Naive B cell (primary cell): ENCODE results near the gene ISCU. TPM values are rescaled to one million over a fixed set of nuclear protein-coding genes. Genes with fewer than 3 reads are reported as not detected.

Source experiments
- ATAC-seq, 2 donors: fragments of 150-1000 bp; cut with Tn5 transposase; 2 replicates each; pipeline ENCODE4 v1.10.0; 2021; ENCODE audit warnings: low read depth in 2 of 2, mild to moderate bottlenecking in 2 of 2, moderate library complexity in 2 of 2
- DNase-seq: peaks from one replicate; pipeline ENCODE4 v3.0.0; 2022
- H3K27ac Mint-ChIP-seq, 6 donors: one replicate each; pipeline ENCODE4 v1.8.0; 2020 to 2022; ENCODE audit warnings: mild to moderate bottlenecking in 6 of 6, mixed read lengths in 6 of 6, moderate library complexity in 5 of 6, inconsistent platforms in 2 of 6
- H3K27me3 Mint-ChIP-seq, 3 donors: one replicate each; pipeline ENCODE4 v1.8.0; 2021 to 2022; ENCODE audit warnings: mixed read lengths in 3 of 3, mild to moderate bottlenecking in 1 of 3
- H3K36me3 Mint-ChIP-seq, 2 donors: one replicate each; pipeline ENCODE4 v1.8.0; 2020 to 2022; ENCODE audit warnings: mixed read lengths in 2 of 2, inconsistent platforms in 1 of 2, mild to moderate bottlenecking in 1 of 2
- H3K4me1 Mint-ChIP-seq, 3 donors: one replicate each; pipeline ENCODE4 v1.8.0; 2020 to 2022; ENCODE audit warnings: mixed read lengths in 3 of 3, inconsistent platforms in 1 of 3, mild to moderate bottlenecking in 1 of 3, moderate library complexity in 1 of 3
- H3K4me3 Mint-ChIP-seq, 8 donors: one replicate each; pipeline ENCODE4 v1.8.0; 2020 to 2022; ENCODE audit warnings: mild to moderate bottlenecking in 8 of 8, mixed read lengths in 8 of 8, moderate library complexity in 8 of 8, inconsistent platforms in 2 of 8
- H3K9me3 Mint-ChIP-seq, 7 donors: one replicate each; pipeline ENCODE4 v1.8.0; 2020 to 2022; ENCODE audit warnings: mixed read lengths in 7 of 7, mild to moderate bottlenecking in 5 of 7, inconsistent platforms in 2 of 7, moderate library complexity in 1 of 7
- polyA plus RNA-seq, 6 donors: library from polyadenylated mRNA; unstranded; fragments of 300-500 nt; fragmentation: Illumina TruSeq; gene quantifications; one replicate each; pipeline ENCODE4 v1.2.3, GENCODE V29; 2021; ENCODE audit warnings: low read depth in 6 of 6

The ISCU gene
- polyA plus RNA-seq = 100 to 1,000 TPM; 316 to 418 (median 365) TPM

- Mint-ChIP-seq H3K9me3 (no peaks in the 10 kb centered on the region), H3K27me3 (no peaks in the 10 kb centered on the region), H3K36me3 (peaks cover 7 to 13% of the 10 kb centered on the region in 2 donors), H3K27ac (peak within 1 kb of the TSS; percentile 98 to 100 (median 100)), H3K4me3 (peak within 1 kb of the TSS; percentile 97 to 100 (median 100)), H3K4me1 (peaks cover 30 to 69% (median 37%) of the 10 kb centered on the region in 3 donors)
- peak; percentile 68 to 70 for ATAC-seq
- DNase-seq = peak; percentile 99
Measured at GRCh38 chr12:108562348-108563135, at the start of gene ISCU. TSS of gene ISCU (plus strand) at chr12:108562596. CDS start at chr12:108562623, 27 bp downstream.

- Mint-ChIP-seq H3K4me1 (peaks cover 30 to 33% (median 30%) of the 10 kb centered on the region in 3 donors), H3K27me3 (no peaks in the 10 kb centered on the region), H3K4me3 (peak overlapping the region; percentile 90 to 98 (median 96)), H3K27ac (peak overlapping the region; percentile 42 to 98 (median 95)), H3K36me3 (peaks cover 0 to 4% of the 10 kb centered on the region in 2 donors), H3K9me3 (no peaks in the 10 kb centered on the region)
- DNase-seq = no peak
- peak; percentile 22 to 26 for ATAC-seq
Measured at GRCh38 chr12:108514468-108514972, 47.9 kb upstream of the ISCU start.

GRCh38 chr12:108514973-108515814 lies 47.2 kb upstream of the ISCU start, which contains the start of gene FICD:
TSS of gene FICD (plus strand) at chr12:108515277. CDS start at chr12:108516973, 1,696 bp downstream.
- Mint-ChIP-seq H3K27me3 (no peaks in the 10 kb centered on the region), H3K4me1 (peaks cover 30 to 33% (median 30%) of the 10 kb centered on the region in 3 donors), H3K36me3 (peaks cover 0 to 4% of the 10 kb centered on the region in 2 donors), H3K27ac (peak within 1 kb of the TSS; percentile 92 to 98 (median 96)), H3K4me3 (peak within 1 kb of the TSS; percentile 90 to 98 (median 96)), H3K9me3 (no peaks in the 10 kb centered on the region)
- DNase-seq (peak; percentile 98), ATAC-seq (peak; percentile 91 to 92)

GRCh38 chr12:108515916-108516315 lies 46.5 kb upstream of the ISCU start:
- peaks cover 0 to 4% of the 10 kb centered on the region in 2 donors for H3K36me3 Mint-ChIP-seq
- ATAC-seq = no peak
- DNase-seq = no peak
- peak overlapping the region; percentile 27 to 94 (median 74) for H3K27ac Mint-ChIP-seq
- peak overlapping the region; percentile 90 to 98 (median 96) for H3K4me3 Mint-ChIP-seq
- H3K27me3 Mint-ChIP-seq = no peaks in the 10 kb centered on the region
- H3K4me1 Mint-ChIP-seq = peaks cover 30 to 33% (median 30%) of the 10 kb centered on the region in 3 donors
- H3K9me3 Mint-ChIP-seq = no peaks in the 10 kb centered on the region

GRCh38 chr12:108516511-108517275 lies 45.7 kb upstream of the ISCU start:
- Mint-ChIP-seq H3K4me1 (peaks cover 25 to 30% (median 25%) of the 10 kb centered on the region in 3 donors), H3K9me3 (no peaks in the 10 kb centered on the region), H3K4me3 (peak overlapping the region; percentile 41 to 98 (median 96)), H3K27ac (peak overlapping the region in 4 of 6 donors; percentile 27 to 94 (median 66)), H3K27me3 (no peaks in the 10 kb centered on the region), H3K36me3 (peaks cover 0 to 5% of the 10 kb centered on the region in 2 donors)
- no peak for ATAC-seq
- DNase-seq = no peak

GRCh38 chr12:108517288-108518100 lies 44.9 kb upstream of the ISCU start:
- H3K27me3 Mint-ChIP-seq = no peaks in the 10 kb centered on the region
- ATAC-seq (no peak), DNase-seq (no peak)
- peak overlapping the region in 5 of 8 donors; percentile 30 to 97 (median 84) for H3K4me3 Mint-ChIP-seq
- H3K36me3 Mint-ChIP-seq = peaks cover 0 to 13% of the 10 kb centered on the region in 2 donors
- no peaks in the 10 kb centered on the region for H3K9me3 Mint-ChIP-seq
- peak overlapping the region in 3 of 6 donors; percentile 7 to 94 (median 67) for H3K27ac Mint-ChIP-seq
- peaks cover 17 to 24% (median 20%) of the 10 kb centered on the region in 3 donors for H3K4me1 Mint-ChIP-seq

- ATAC-seq = no peak
- Mint-ChIP-seq H3K4me1 (peaks cover 17 to 24% (median 20%) of the 10 kb centered on the region in 3 donors), H3K4me3 (peak overlapping the region in 1 of 8 donors; percentile 71), H3K9me3 (no peaks in the 10 kb centered on the region), H3K36me3 (peaks cover 0 to 14% of the 10 kb centered on the region in 2 donors), H3K27ac (peak overlapping the region in 2 of 6 donors; percentile 47 to 59), H3K27me3 (no peaks in the 10 kb centered on the region)
- no peak for DNase-seq
Measured at GRCh38 chr12:108518101-108518715, 44.2 kb upstream of the ISCU start.

GRCh38 chr12:108518716-108519496 lies 43.5 kb upstream of the ISCU start:
- Mint-ChIP-seq H3K27ac (peak overlapping the region in 2 of 6 donors; percentile 59 to 75), H3K4me1 (peaks cover 15 to 21% (median 20%) of the 10 kb centered on the region in 3 donors), H3K36me3 (peaks cover 0 to 14% of the 10 kb centered on the region in 2 donors), H3K4me3 (peak overlapping the region in 1 of 8 donors; percentile 71), H3K27me3 (no peaks in the 10 kb centered on the region), H3K9me3 (no peaks in the 10 kb centered on the region)
- no peak for DNase-seq
- ATAC-seq = no peak

GRCh38 chr12:108519558-108519957 lies 42.8 kb upstream of the ISCU start:
- H3K4me1 Mint-ChIP-seq = peaks cover 11 to 20% (median 15%) of the 10 kb centered on the region in 3 donors
- H3K36me3 Mint-ChIP-seq = peaks cover 0 to 14% of the 10 kb centered on the region in 2 donors
- peak overlapping the region in 2 of 6 donors; percentile 28 to 75 for H3K27ac Mint-ChIP-seq
- H3K9me3 Mint-ChIP-seq = no peaks in the 10 kb centered on the region
- DNase-seq (no peak), ATAC-seq (no peak)
- peak overlapping the region in 1 of 8 donors; percentile 41 for H3K4me3 Mint-ChIP-seq
- H3K27me3 Mint-ChIP-seq = no peaks in the 10 kb centered on the region

- Mint-ChIP-seq H3K9me3 (no peaks in the 10 kb centered on the region), H3K27ac (no peak overlapping the region)
Measured at GRCh38 chr12:108523365-108523764, 39.0 kb upstream of the ISCU start.

GRCh38 chr12:108525681-108526080 lies 36.7 kb upstream of the ISCU start:
- Mint-ChIP-seq H3K27me3 (no peaks in the 10 kb centered on the region), H3K36me3 (peaks cover 8 to 16% of the 10 kb centered on the region in 2 donors), H3K4me3 (no peak overlapping the region), H3K9me3 (no peaks in the 10 kb centered on the region), H3K4me1 (peaks cover 0 to 8% (median 3%) of the 10 kb centered on the region in 3 donors), H3K27ac (peak overlapping the region in 3 of 6 donors; percentile 35 to 82 (median 37))
- ATAC-seq (no peak), DNase-seq (no peak)

More at GRCh38 chr12:108523365-108523764, 39.0 kb upstream of the ISCU start:
- Mint-ChIP-seq H3K36me3 (peaks cover 0 to 13% of the 10 kb centered on the region in 2 donors), H3K4me3 (no peak overlapping the region), H3K4me1 (peaks cover 0 to 8% (median 3%) of the 10 kb centered on the region in 3 donors), H3K27me3 (no peaks in the 10 kb centered on the region)
- ATAC-seq (no peak), DNase-seq (no peak)
